Endothelial cell of umbilical vein (primary cell): ENCODE measurements around the gene RAB40A. TPM values are rescaled to one million over a fixed set of nuclear protein-coding genes. Genes with fewer than 3 reads are reported as not detected.

Experiments
- BruUV-seq: library from RNA; stranded (reverse); fragments of 400-500 nt; replicated peaks from 2 replicates; lab custom pipeline; 2021; lab: Mats Ljungman, UMichigan
- CTCF ChIA-PET: fragments of 300-600, 350-600 bp; sonication (Branson Sonifier 250); formaldehyde crosslinking; loops from one replicate; lab custom pipeline; 2021; ENCODE audit warnings: antibody characterized with exemption, inconsistent platforms; lab: Charles Lee
- POLR2A ChIA-PET: fragments of 300-600, 350-600 bp; sonication (Branson Sonifier 250); formaldehyde crosslinking; loops from one replicate; lab custom pipeline; 2021; ENCODE audit warnings: antibody characterized with exemption, inconsistent platforms; lab: Charles Lee
- DNase-seq: peaks from one replicate; pipeline ENCODE4 v3.0.0-alpha.2; 2011; ENCODE audit warnings: low read depth, low spot score
- FAIRE-seq: peaks from 2 replicates; lab custom pipeline; 2011; peaks lifted over from hg19 to GRCh38; lab: Jason Lieb, UNC
- H2AFZ ChIP-seq: 2 replicates; pipeline ENCODE4 v1.6.0; 2012; ENCODE audit warnings: low read depth, low read length, control low read depth, inconsistent platforms
- H3K27ac ChIP-seq: 2 replicates; pipeline ENCODE4 v1.5.1; 2011; ENCODE audit warnings: low read depth, mild to moderate bottlenecking, control low read depth, low read length, moderate library complexity; ENCODE audit not compliant: insufficient read depth
- H3K27me3 ChIP-seq, 2 experiments: 2 replicates each; pipeline versions ENCODE4 v1.6.0 to v1.6.1; 2011; ENCODE audit warnings: low read length in 2 of 2, mixed read lengths in 1 of 2; ENCODE audit not compliant: control insufficient read depth in 2 of 2, insufficient read depth in 2 of 2
- H3K36me3 ChIP-seq, 2 experiments: 2 replicates in 1 of 2; 3 replicates in 1 of 2; pipeline ENCODE4 v1.5.1; 2011; ENCODE audit warnings: low read length in 2 of 2, mild to moderate bottlenecking in 1 of 2, moderate library complexity in 1 of 2; ENCODE audit not compliant: control insufficient read depth in 2 of 2, insufficient read depth in 2 of 2; ENCODE audit errors: extremely low read depth in 1 of 2
- H3K4me1 ChIP-seq: 3 replicates; pipeline ENCODE4 v1.5.1; 2011; ENCODE audit warnings: mild to moderate bottlenecking, low read length; ENCODE audit not compliant: control insufficient read depth, insufficient read depth; ENCODE audit errors: extremely low read depth
- H3K4me2 ChIP-seq: 2 replicates; pipeline ENCODE4 v1.6.1; 2011; ENCODE audit warnings: low read length, control low read depth, mixed read lengths; ENCODE audit not compliant: insufficient read depth
- H3K4me3 ChIP-seq, 3 experiments: fragments of 200-600 bp in 1 of 3; sonication (generic), shearing (Covaris generic) in 1 of 3; replicated peaks in 1 of 3; 2 replicates each; pipeline ENCODE4 v1.5.1; 2011 to 2016; ENCODE audit warnings: control low read depth in 3 of 3, low read length in 3 of 3, mild to moderate bottlenecking in 2 of 3, inconsistent platforms in 1 of 3, low read depth in 1 of 3, moderate library complexity in 1 of 3; ENCODE audit not compliant: insufficient read depth in 1 of 3
- H3K79me2 ChIP-seq: 2 replicates; pipeline ENCODE4 v1.6.0; 2012; ENCODE audit warnings: low read length, inconsistent platforms; ENCODE audit not compliant: control insufficient read depth, insufficient read depth
- H3K9ac ChIP-seq: replicated peaks from 2 replicates; pipeline ENCODE3; 2011; ENCODE audit warnings: low read length, control low read depth; ENCODE audit not compliant: insufficient read depth; ENCODE audit errors: extremely low read depth
- H3K9me1 ChIP-seq: replicated peaks from 3 replicates; pipeline ENCODE4 v1.6.0; 2011; ENCODE audit warnings: mild to moderate bottlenecking, low read length; ENCODE audit not compliant: control insufficient read depth, insufficient read depth; ENCODE audit errors: extremely low read depth
- H3K9me3 ChIP-seq: replicated peaks from 2 replicates; pipeline ENCODE4 v1.5.1; 2012; ENCODE audit warnings: low read length, inconsistent platforms; ENCODE audit not compliant: control insufficient read depth, insufficient read depth
- H4K20me1 ChIP-seq: replicated peaks from 2 replicates; pipeline ENCODE3; 2011; ENCODE audit warnings: mild to moderate bottlenecking, low read length; ENCODE audit not compliant: control insufficient read depth, insufficient read depth; ENCODE audit errors: extremely low read depth
- EZH2 ChIP-seq: IDR thresholded peaks from 2 replicates; pipeline ENCODE4 v1.6.1; 2012; ENCODE audit warnings: borderline replicate concordance, low read depth, mild to moderate bottlenecking, moderate library complexity, low read length, inconsistent platforms; ENCODE audit not compliant: severe bottlenecking
- FOS ChIP-seq: IDR thresholded peaks from 2 replicates; pipeline ENCODE4 v1.6.1; 2011; ENCODE audit warnings: mild to moderate bottlenecking, low read length, moderate library complexity, borderline replicate concordance; ENCODE audit not compliant: insufficient read depth
- GATA2 ChIP-seq: IDR thresholded peaks from 2 replicates; pipeline ENCODE4 v1.7.0; 2011; ENCODE audit warnings: low read depth, mild to moderate bottlenecking, moderate library complexity, mixed read lengths, low read length; ENCODE audit not compliant: insufficient read length, insufficient read depth
- JUN ChIP-seq: IDR thresholded peaks from 2 replicates; pipeline ENCODE4 v1.6.1; 2011; ENCODE audit warnings: borderline replicate concordance, low read depth; ENCODE audit not compliant: insufficient read length, insufficient read depth
- MYC ChIP-seq: IDR thresholded peaks from one replicate; pipeline ENCODE4 v1.6.1; 2011; ENCODE audit warnings: mild to moderate bottlenecking, low read depth, low read length
- POLR2A ChIP-seq: IDR thresholded peaks from 2 replicates; pipeline ENCODE4 v1.6.1; 2012; ENCODE audit warnings: low read depth, mild to moderate bottlenecking, control low read depth, low read length
- POLR2AphosphoS5 ChIP-seq: IDR thresholded peaks from 2 replicates; pipeline ENCODE4 v1.6.1; 2012; ENCODE audit warnings: low read depth, mild to moderate bottlenecking, control low read depth, low read length, moderate library complexity; ENCODE audit not compliant: insufficient read depth
- dilution Hi-C: fragments of 300-500 bp; cut with MboI; formaldehyde crosslinking; loops from one replicate; pipeline ENCODE4 v1.15.0; 2019; ENCODE audit warnings: low sequenced_read_pairs; ENCODE audit not compliant: extremely low pct_ligation_motif_present
- intact Hi-C: fragments of 100-400 bp; cut with micrococcal nuclease; formaldehyde crosslinking; loops from one replicate; pipeline ENCODE4 v1.10.0; 2022
- polyA plus RNA-seq, 4 experiments: library from polyadenylated mRNA; depleted of rRNA in 3 of 4; stranded (reverse) in 3 of 4; unstranded in 1 of 4; fragments of >200 nt; gene quantifications; 2 replicates each; pipeline versions ENCODE4 v1.2.1 to v1.2.3, GENCODE V29; 2011 to 2012; ENCODE audit warnings: missing spikeins in 1 of 4
- total RNA-seq: library from RNA; stranded (reverse); gene quantifications from 2 replicates; pipeline ENCODE4 v1.2.3, GENCODE V29; 2021
- TF ChIP-seq, protein P1 (sequence below), 2 donors: IDR thresholded peaks; 1 replicate in 1 of 2; 2 replicates in 1 of 2; pipeline ENCODE4 v1.5.1; 2011; ENCODE audit warnings: low read length in 2 of 2, mild to moderate bottlenecking in 2 of 2, moderate library complexity in 2 of 2, control low read depth in 1 of 2, inconsistent platforms in 1 of 2, low read depth in 1 of 2; ENCODE audit not compliant: insufficient read depth in 1 of 2; ENCODE audit errors: extremely low read depth in 1 of 2
- TF ChIP-seq, protein P2 (sequence below): IDR thresholded peaks from 2 replicates; pipeline ENCODE4 v1.6.1; 2011; ENCODE audit not compliant: insufficient read depth, insufficient read length

RAB40A gene
- total and polyA plus RNA-seq, 2 donors (not counting 3 experiments of a cell fraction or from before 2014, with no cell fraction given) = 0.30 to 0.58 TPM

DNA sequence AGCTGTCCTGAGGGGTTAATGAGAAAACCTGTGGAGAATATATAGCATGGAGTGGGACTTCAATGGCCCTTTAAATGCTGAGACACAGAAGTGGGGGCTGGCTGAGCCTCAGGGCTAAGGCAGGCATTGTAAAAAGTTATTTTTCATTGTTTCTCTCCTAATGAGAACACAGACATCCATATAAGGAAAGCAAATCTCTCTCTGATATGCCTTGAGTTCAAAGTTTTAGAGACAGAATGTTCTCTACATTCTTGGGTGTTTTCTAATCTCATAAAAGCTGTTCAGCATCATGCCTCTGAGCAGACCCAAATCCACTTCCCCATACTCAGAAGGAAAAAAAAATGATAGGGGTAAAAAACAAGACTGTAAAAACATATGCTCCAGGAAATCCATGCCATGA lies 16.8 kb upstream of the RAB40A start:
- Histone ChIP-seq H3K4me3 (no peak overlapping the region), H3K9me3 (no peaks in the 10 kb centered on the region), H3K9me1 (no peaks in the 10 kb centered on the region), H3K4me2 (no peak overlapping the region), H3K27ac (no peak overlapping the region), H3K4me1 (no peaks in the 10 kb centered on the region), H4K20me1 (no peaks in the 10 kb centered on the region), H3K9ac (no peak overlapping the region), H3K27me3 (no peaks in the 10 kb centered on the region), H2AFZ (no peak overlapping the region), H3K36me3 (no peaks in the 10 kb centered on the region), H3K79me2 (no peaks in the 10 kb centered on the region)
- FAIRE-seq (peak; percentile 42), DNase-seq (no peak)
- CTCF ChIA-PET = no interaction called here
- BruUV-seq = no TSS peak
- POLR2A ChIA-PET = no interaction called here
- dilution Hi-C loops (no loop called here), intact Hi-C loops (no loop called here)
- TF ChIP-seq GATA2 = no peak
- TF ChIP-seq, protein P1, sequence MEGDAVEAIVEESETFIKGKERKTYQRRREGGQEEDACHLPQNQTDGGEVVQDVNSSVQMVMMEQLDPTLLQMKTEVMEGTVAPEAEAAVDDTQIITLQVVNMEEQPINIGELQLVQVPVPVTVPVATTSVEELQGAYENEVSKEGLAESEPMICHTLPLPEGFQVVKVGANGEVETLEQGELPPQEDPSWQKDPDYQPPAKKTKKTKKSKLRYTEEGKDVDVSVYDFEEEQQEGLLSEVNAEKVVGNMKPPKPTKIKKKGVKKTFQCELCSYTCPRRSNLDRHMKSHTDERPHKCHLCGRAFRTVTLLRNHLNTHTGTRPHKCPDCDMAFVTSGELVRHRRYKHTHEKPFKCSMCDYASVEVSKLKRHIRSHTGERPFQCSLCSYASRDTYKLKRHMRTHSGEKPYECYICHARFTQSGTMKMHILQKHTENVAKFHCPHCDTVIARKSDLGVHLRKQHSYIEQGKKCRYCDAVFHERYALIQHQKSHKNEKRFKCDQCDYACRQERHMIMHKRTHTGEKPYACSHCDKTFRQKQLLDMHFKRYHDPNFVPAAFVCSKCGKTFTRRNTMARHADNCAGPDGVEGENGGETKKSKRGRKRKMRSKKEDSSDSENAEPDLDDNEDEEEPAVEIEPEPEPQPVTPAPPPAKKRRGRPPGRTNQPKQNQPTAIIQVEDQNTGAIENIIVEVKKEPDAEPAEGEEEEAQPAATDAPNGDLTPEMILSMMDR (IDR thresholded peaks at IDR 0.05; ENCODE audit: extremely low read depth in 1 of 2, insufficient read depth in 1 of 2, low read depth in 1 of 2, low read length in 2 of 2) = no peak
- TF ChIP-seq EZH2 = no peak
- TF ChIP-seq POLR2AphosphoS5 = no peak
- TF ChIP-seq, protein P2, sequence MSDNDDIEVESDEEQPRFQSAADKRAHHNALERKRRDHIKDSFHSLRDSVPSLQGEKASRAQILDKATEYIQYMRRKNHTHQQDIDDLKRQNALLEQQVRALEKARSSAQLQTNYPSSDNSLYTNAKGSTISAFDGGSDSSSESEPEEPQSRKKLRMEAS = no peak
- no peak for TF ChIP-seq MYC
- no peak for TF ChIP-seq FOS
- no peak for TF ChIP-seq POLR2A
- no peak for TF ChIP-seq JUN
